Measurements from ENCODE around the gene TMUB1. TPM values are rescaled to one million over a fixed set of nuclear protein-coding genes. Genes with fewer than 3 reads are reported as not detected.
A peak's percentile ranks its signal among the peaks of the same experiment; 100 is the strongest.

The TMUB1 gene
- polyA plus RNA-seq, 2 of the 4 experiments (the other 2 are of a cell fraction), result 14.0 to 37.7 TPM

GRCh38 chr7:151047976-151048815 is 35.1 kb downstream of the TMUB1 start, which contains the start of gene ASIC3:
Gene ASIC3, plus strand, starts transcription at chr7:151048531. Its CDS starts 355 bp downstream, at chr7:151048886.
- FAIRE-seq, result no peak
- CTCF ChIA-PET, result interaction anchor here (1.0 kb wide), 1 partner anchor 30 kb away, joined by 3 read pairs; no protein-coding TSS in a partner anchor
- Histone ChIP-seq H3K4me1 (peaks cover 7% of the 10 kb centered on the region; the same call in 1 of the 3 replicates), H3K4me3 (no peak within 1 kb of the TSS), H3K9me3 (no peaks in the 10 kb centered on the region), H3K27ac (0 out of 6 replicates have a peak within 1 kb of the TSS, but pooled peaks of 1 of the 2 experiments have one; percentile 11), H3K4me2 (no peak within 1 kb of the TSS)
- WGBS (ENCODE audit: missing lambda C conversion rate), result 95% methylated on average over 18 of the region's 22 CpGs
- DNase-seq (ENCODE audit: low read depth in 1 of 2, low spot score in 1 of 2), result no peak
- POLR2A ChIA-PET, result interaction anchor here (0.6 to 1.8 kb wide), 3 partner anchors 9 to 69 kb away, joined by 3 to 9 read pairs (median 3); partner anchors contain the start of gene ABCB8
- TF ChIP-seq ZSCAN20 (CRISPR knock-in tag; IDR thresholded peaks at IDR 0.05) (no peak), JUN (IDR thresholded peaks at IDR 0.05) (no peak), CHD4 (IDR thresholded peaks at IDR 0.05; ENCODE audit: borderline replicate concordance) (no peak), SREBF2 (IDR thresholded peaks at IDR 0.05) (no peak), PHF8 (IDR thresholded peaks at IDR 0.05; ENCODE audit: borderline replicate concordance, low read depth) (no peak), CHD2 (IDR thresholded peaks at IDR 0.05; ENCODE audit: low read length, partially characterized antibody) (no peak)
- peak in 1 of 2 experiments; percentile 1; a peak in 2 of 6 replicates for ATAC-seq

- WGBS (ENCODE audit: missing lambda C conversion rate), result 78% methylated on average over 13 of the region's 14 CpGs
- peak overlapping the region in 1 of 2 experiments; percentile 21; a peak in 1 of 6 replicates for H3K27ac ChIP-seq
- FAIRE-seq (no peak), ATAC-seq (peak in 1 of 2 experiments; percentile 7; a peak in 2 of 6 replicates), DNase-seq (ENCODE audit: low read depth in 1 of 2, low spot score in 1 of 2) (no peak)
- ChIA-PET CTCF (interaction anchor here (0.6 to 1.0 kb wide), 4 partner anchors 29 to 1312 kb away, joined by 3 read pairs; no protein-coding TSS in a partner anchor), POLR2A (interaction anchor here (1.2 to 1.8 kb wide), 2 partner anchors 8 to 19 kb away, joined by 5 to 9 read pairs; partner anchors contain the start of gene ABCB8)
- H3K4me1 ChIP-seq, result peaks cover 7% of the 10 kb centered on the region; the same call in 1 of the 3 replicates
- H3K9me3 ChIP-seq, result no peaks in the 10 kb centered on the region
- no peak overlapping the region for H3K4me3 ChIP-seq
- no peak for TF ChIP-seq HES2 (IDR thresholded peaks at IDR 0.05)
- TF ChIP-seq CBX2 (IDR thresholded peaks at IDR 0.05; ENCODE audit: borderline replicate concordance, low read depth), result no peak
- peak; percentile 70 for TF ChIP-seq ZFP36 (IDR thresholded peaks at IDR 0.05; ENCODE audit: borderline replicate concordance, partially characterized antibody)
- no peak for TF ChIP-seq E2F6 (IDR thresholded peaks at IDR 0.05; ENCODE audit: borderline replicate concordance, low read depth)
- no peak for TF ChIP-seq NR3C1 (IDR thresholded peaks at IDR 0.05)
- TF ChIP-seq USF2 (IDR thresholded peaks at IDR 0.05), result no peak
- H3K4me2 ChIP-seq, result no peak overlapping the region
Observed at GRCh38 chr7:151046603-151047573, 36.4 kb downstream of the TMUB1 start.

GRCh38 chr7:151045967-151046366 is 37.3 kb downstream of the TMUB1 start:
- no peaks in the 10 kb centered on the region for H3K9me3 ChIP-seq
- ChIA-PET CTCF (interaction anchor here (1.4 to 1.5 kb wide), 2 partner anchors 13 to 27 kb away, joined by 6 read pairs; no protein-coding TSS in a partner anchor), POLR2A (interaction anchor here (1.2 kb wide), 1 partner anchor 18 kb away, joined by 5 read pairs; the partner anchor contains the start of gene ABCB8)
- TF ChIP-seq PHF8 (IDR thresholded peaks at IDR 0.05; ENCODE audit: borderline replicate concordance, low read depth) (no peak), HOXB5 (CRISPR knock-in tag; IDR thresholded peaks at IDR 0.05) (no peak), KDM5A (IDR thresholded peaks at IDR 0.05) (no peak), MAFK (IDR thresholded peaks at IDR 0.05; ENCODE audit: partially characterized antibody) (no peak), JUNB (IDR thresholded peaks at IDR 0.05) (no peak), ZFP36 (IDR thresholded peaks at IDR 0.05; ENCODE audit: borderline replicate concordance, partially characterized antibody) (no peak), FOSL2 (IDR thresholded peaks at IDR 0.05) (no peak), FOSL2 (CRISPR knock-in tag; IDR thresholded peaks at IDR 0.05) (no peak), CHD2 (IDR thresholded peaks at IDR 0.05; ENCODE audit: low read length, partially characterized antibody) (no peak), HOXB13 (CRISPR knock-in tag; IDR thresholded peaks at IDR 0.05; ENCODE audit: low read depth) (no peak), CHD4 (IDR thresholded peaks at IDR 0.05; ENCODE audit: borderline replicate concordance) (no peak), SREBF2 (IDR thresholded peaks at IDR 0.05) (no peak), HOXA7 (CRISPR knock-in tag; IDR thresholded peaks at IDR 0.05) (no peak), RAD21 (conservative IDR thresholded peaks at IDR 0.05 in 1 of 2, IDR thresholded peaks at IDR 0.05 in 1 of 2) (no peak), CTCF (IDR thresholded peaks at IDR 0.05) (no peak), EHMT2 (IDR thresholded peaks at IDR 0.05; ENCODE audit: low read depth) (no peak), ZSCAN20 (CRISPR knock-in tag; IDR thresholded peaks at IDR 0.05) (no peak), CBX8 (IDR thresholded peaks at IDR 0.05) (no peak), NR3C1 (IDR thresholded peaks at IDR 0.05) (no peak), ZC3H11A (IDR thresholded peaks at IDR 0.05) (no peak)
- no peak for FAIRE-seq
- WGBS (ENCODE audit: missing lambda C conversion rate), result 90% methylated on average over 5 of the region's 9 CpGs
- no peak overlapping the region for H3K4me3 ChIP-seq
- peaks cover 7% of the 10 kb centered on the region; the same call in 1 of the 3 replicates for H3K4me1 ChIP-seq
- no peak overlapping the region for H3K27ac ChIP-seq
- no peak overlapping the region for H3K4me2 ChIP-seq
- DNase-seq (ENCODE audit: low read depth in 1 of 2, low spot score in 1 of 2), result no peak
- no peak for ATAC-seq
